ENCODE measurements around the gene GJA4. TPM values are rescaled to one million over a fixed set of nuclear protein-coding genes. Genes with fewer than 3 reads are reported as not detected.

Gene GJA4
- total RNA-seq, 1 experiment from 2014 or later: not detected

DNA sequence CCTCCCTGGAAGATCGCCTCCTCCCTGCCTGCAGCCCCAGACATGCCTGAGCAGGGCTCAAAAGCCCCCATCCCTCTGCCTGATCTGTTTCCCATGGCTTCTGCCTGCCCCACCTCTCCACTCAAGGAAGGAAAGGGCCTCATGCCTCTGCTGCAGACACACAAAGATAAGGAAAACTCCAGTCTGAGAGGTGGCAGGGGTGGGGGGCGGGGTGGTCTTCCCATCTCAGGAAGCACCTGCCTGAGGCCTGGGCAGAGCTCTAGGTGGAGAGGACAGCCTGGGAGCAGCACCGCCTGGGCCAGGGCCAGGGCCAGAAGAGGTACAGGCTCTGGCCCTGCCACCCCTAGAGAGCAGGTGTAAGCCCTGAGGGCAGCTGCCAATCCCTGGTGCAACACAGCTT, 15.9 kb upstream of the GJA4 start:
- ChIA-PET POLR2A (interaction anchor here (1.3 kb wide), 1 partner anchor 12 kb away, joined by 3 read pairs; no protein-coding TSS in a partner anchor), RAD21 (ENCODE audit: low non-redundant PET in 1 of 2, low total read pairs in 2 of 2, uncharacterized antibody in 2 of 2, unreplicated experiment in 2 of 2) (no interaction called here), CTCF (no interaction called here)
- TF ChIP-seq POLR2A (IDR thresholded peaks at IDR 0.05; ENCODE audit: borderline replicate concordance, extremely low read depth, insufficient read depth, insufficient read length) (no peak), RAD21 (IDR thresholded peaks at IDR 0.05; ENCODE audit: low read depth) (no peak), POLR2AphosphoS5 (IDR thresholded peaks at IDR 0.05; ENCODE audit: low read depth, low read length) (no peak), TCF7L2 (IDR thresholded peaks at IDR 0.05; ENCODE audit: borderline replicate concordance, extremely low read depth, insufficient read depth, insufficient read length) (no peak), CBX3 (IDR thresholded peaks at IDR 0.05; ENCODE audit: low read depth) (no peak), CEBPB (IDR thresholded peaks at IDR 0.05; ENCODE audit: low read depth) (no peak), ELF1 (IDR thresholded peaks at IDR 0.05; ENCODE audit: borderline replicate concordance, low read depth) (no peak), EZH2phosphoT487 (IDR thresholded peaks at IDR 0.05; ENCODE audit: borderline replicate concordance) (no peak), SIN3A (IDR thresholded peaks at IDR 0.05; ENCODE audit: low read depth) (no peak), SP1 (IDR thresholded peaks at IDR 0.05; ENCODE audit: low read depth) (no peak), ZFX (IDR thresholded peaks at IDR 0.05) (no peak), EZH2 (IDR thresholded peaks at IDR 0.05) (no peak), YY1 (IDR thresholded peaks at IDR 0.05; ENCODE audit: extremely low read depth, insufficient replicate concordance, low read depth, low read length) (no peak), SRF (IDR thresholded peaks at IDR 0.05; ENCODE audit: low read depth) (no peak)
- TF ChIP-seq, protein P1, sequence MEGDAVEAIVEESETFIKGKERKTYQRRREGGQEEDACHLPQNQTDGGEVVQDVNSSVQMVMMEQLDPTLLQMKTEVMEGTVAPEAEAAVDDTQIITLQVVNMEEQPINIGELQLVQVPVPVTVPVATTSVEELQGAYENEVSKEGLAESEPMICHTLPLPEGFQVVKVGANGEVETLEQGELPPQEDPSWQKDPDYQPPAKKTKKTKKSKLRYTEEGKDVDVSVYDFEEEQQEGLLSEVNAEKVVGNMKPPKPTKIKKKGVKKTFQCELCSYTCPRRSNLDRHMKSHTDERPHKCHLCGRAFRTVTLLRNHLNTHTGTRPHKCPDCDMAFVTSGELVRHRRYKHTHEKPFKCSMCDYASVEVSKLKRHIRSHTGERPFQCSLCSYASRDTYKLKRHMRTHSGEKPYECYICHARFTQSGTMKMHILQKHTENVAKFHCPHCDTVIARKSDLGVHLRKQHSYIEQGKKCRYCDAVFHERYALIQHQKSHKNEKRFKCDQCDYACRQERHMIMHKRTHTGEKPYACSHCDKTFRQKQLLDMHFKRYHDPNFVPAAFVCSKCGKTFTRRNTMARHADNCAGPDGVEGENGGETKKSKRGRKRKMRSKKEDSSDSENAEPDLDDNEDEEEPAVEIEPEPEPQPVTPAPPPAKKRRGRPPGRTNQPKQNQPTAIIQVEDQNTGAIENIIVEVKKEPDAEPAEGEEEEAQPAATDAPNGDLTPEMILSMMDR (IDR thresholded peaks at IDR 0.05 in 2 of 3, conservative IDR thresholded peaks at IDR 0.05 in 1 of 3; ENCODE audit: borderline replicate concordance in 1 of 3, insufficient read depth in 1 of 3, low read depth in 2 of 3, low read length in 2 of 3): no peak
- TF ChIP-seq, protein P2, sequence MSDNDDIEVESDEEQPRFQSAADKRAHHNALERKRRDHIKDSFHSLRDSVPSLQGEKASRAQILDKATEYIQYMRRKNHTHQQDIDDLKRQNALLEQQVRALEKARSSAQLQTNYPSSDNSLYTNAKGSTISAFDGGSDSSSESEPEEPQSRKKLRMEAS (IDR thresholded peaks at IDR 0.05): no peak
- TF ChIP-seq, protein P3, sequence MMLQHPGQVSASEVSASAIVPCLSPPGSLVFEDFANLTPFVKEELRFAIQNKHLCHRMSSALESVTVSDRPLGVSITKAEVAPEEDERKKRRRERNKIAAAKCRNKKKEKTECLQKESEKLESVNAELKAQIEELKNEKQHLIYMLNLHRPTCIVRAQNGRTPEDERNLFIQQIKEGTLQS (IDR thresholded peaks at IDR 0.05): no peak
- TF ChIP-seq, protein P4, sequence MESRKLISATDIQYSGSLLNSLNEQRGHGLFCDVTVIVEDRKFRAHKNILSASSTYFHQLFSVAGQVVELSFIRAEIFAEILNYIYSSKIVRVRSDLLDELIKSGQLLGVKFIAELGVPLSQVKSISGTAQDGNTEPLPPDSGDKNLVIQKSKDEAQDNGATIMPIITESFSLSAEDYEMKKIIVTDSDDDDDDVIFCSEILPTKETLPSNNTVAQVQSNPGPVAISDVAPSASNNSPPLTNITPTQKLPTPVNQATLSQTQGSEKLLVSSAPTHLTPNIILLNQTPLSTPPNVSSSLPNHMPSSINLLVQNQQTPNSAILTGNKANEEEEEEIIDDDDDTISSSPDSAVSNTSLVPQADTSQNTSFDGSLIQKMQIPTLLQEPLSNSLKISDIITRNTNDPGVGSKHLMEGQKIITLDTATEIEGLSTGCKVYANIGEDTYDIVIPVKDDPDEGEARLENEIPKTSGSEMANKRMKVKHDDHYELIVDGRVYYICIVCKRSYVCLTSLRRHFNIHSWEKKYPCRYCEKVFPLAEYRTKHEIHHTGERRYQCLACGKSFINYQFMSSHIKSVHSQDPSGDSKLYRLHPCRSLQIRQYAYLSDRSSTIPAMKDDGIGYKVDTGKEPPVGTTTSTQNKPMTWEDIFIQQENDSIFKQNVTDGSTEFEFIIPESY (IDR thresholded peaks at IDR 0.05; ENCODE audit: extremely low read depth, insufficient replicate concordance, low read length): no peak
- Histone ChIP-seq H3K9me2 (ENCODE audit: insufficient read depth) (no peaks in the 10 kb centered on the region), H3K27me3 (ENCODE audit: insufficient read depth, low read length) (no peaks in the 10 kb centered on the region), H2AFZ (ENCODE audit: low read depth, low read length, poor library complexity, severe bottlenecking) (no peak overlapping the region), H3K4me2 (ENCODE audit: low read length) (no peak overlapping the region), H3K79me2 (ENCODE audit: insufficient read depth, low read length) (peaks cover 14% of the 10 kb centered on the region), H3K27ac (ENCODE audit: low read depth, low read length) (no peak overlapping the region), H3K9ac (ENCODE audit: low read length) (no peak overlapping the region), H3K4me3 (replicated peaks in 1 of 2; ENCODE audit: low read depth in 1 of 2, low read length in 2 of 2) (no peak overlapping the region), H3K36me3 (ENCODE audit: control insufficient read depth in 1 of 2, insufficient read depth in 2 of 2, low read length in 2 of 2) (no peaks in the 10 kb centered on the region), H3K9me3 (ENCODE audit: control insufficient read depth in 1 of 2, insufficient read depth in 1 of 2, low read depth in 1 of 2, low read length in 2 of 2) (no peaks in the 10 kb centered on the region), H3K4me1 (ENCODE audit: control insufficient read depth in 1 of 2, insufficient read depth in 2 of 2, low read length in 2 of 2) (peaks cover 20 to 48% of the 10 kb centered on the region in 2 experiments), H4K20me1 (ENCODE audit: insufficient read depth) (no peaks in the 10 kb centered on the region)
- DNase-seq (ENCODE audit: low read depth, low spot score): no peak
- no TSS peak for BruUV-seq (replicated peaks)
- ATAC-seq: no peak
- intact Hi-C loops (cut with micrococcal nuclease): no loop called here
